Neutrophil (primary cell): ENCODE data around the gene GPR108.

Experiments used
- H3K27ac ChIP-seq: fragments of 200-600 bp; sonication (generic); 2 replicates; pipeline ENCODE4 v1.5.1; 2016; ENCODE audit warnings: mild to moderate bottlenecking, moderate library complexity
- H3K27me3 ChIP-seq: fragments of 200-600 bp; sonication (generic); 2 replicates; pipeline ENCODE4 v1.6.0; 2016; ENCODE audit warnings: mild to moderate bottlenecking
- H3K36me3 ChIP-seq: fragments of 200-600 bp; sonication (generic); 2 replicates; pipeline ENCODE4 v1.5.1; 2017
- H3K4me1 ChIP-seq, 2 experiments: fragments of 200-600 bp in 1 of 2; sonication (generic) in 1 of 2; 1 replicate in 1 of 2; 2 replicates in 1 of 2; pipeline versions ENCODE4 v1.5.1 to v1.6.1; 2013 to 2016; ENCODE audit warnings: low read depth in 1 of 2, low read length in 1 of 2, mild to moderate bottlenecking in 1 of 2, moderate library complexity in 1 of 2; ENCODE audit not compliant: control insufficient read depth in 1 of 2, insufficient read depth in 1 of 2
- H3K4me3 ChIP-seq, 2 experiments: fragments of 200-600 bp in 1 of 2; sonication (generic) in 1 of 2; 1 replicate in 1 of 2; 2 replicates in 1 of 2; pipeline ENCODE4 v1.5.1; 2013 to 2016; ENCODE audit warnings: low read depth in 1 of 2, low read length in 1 of 2, mild to moderate bottlenecking in 1 of 2, moderate library complexity in 1 of 2
- H3K9me3 ChIP-seq: fragments of 200-600 bp; sonication (generic); 2 replicates; pipeline ENCODE4 v1.5.1; 2016
- CTCF ChIP-seq: fragments of 200-600 bp; sonication (generic); IDR thresholded peaks from 2 replicates; pipeline ENCODE4 v1.5.1; 2016; ENCODE audit warnings: antibody characterized with exemption

Gene GPR108

GRCh38 chr19:6696239-6696820 is 41.0 kb downstream of the GPR108 start:
- Histone ChIP-seq H3K4me3 (no peak overlapping the region), H3K27ac (no peak overlapping the region), H3K36me3 (no peaks in the 10 kb centered on the region), H3K9me3 (no peaks in the 10 kb centered on the region), H3K4me1 (no peaks in the 10 kb centered on the region), H3K27me3 (peaks cover 11% of the 10 kb centered on the region)
- no peak for TF ChIP-seq CTCF

DNA sequence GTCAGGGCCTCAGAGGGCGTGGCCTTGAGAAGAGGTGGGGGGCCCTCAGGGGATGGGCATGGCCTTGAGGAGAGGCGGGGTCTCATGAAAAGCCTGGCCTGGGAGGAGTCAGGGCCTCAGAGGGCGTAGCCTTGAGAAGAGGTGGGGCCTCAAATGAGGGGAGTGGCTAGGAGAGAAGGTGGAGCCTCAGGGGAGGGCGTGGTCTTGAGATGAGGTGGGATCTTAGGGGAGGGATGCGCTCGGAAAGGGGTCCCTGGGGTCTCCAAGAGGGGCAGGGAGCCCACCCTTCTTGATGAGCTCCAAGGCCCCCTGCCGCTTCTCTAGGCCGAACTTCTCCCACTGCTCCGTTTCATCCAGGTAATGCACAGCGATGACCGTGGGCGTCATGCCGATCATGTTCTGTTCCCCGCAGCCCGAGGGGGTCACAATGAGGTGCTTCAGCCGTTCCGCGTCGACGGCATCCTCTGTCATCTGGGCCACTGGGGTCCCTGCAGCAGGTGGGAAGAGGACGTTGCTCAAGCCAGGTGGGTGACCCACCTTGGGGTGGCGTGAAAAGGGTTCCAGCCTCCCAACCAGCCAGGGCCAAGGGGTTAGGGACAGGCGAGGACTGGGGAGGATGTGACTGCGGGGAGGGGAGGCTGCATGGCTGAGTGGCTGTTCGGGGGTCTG is 43.1 kb downstream of the GPR108 start:
- Histone ChIP-seq H3K4me1 (no peaks in the 10 kb centered on the region), H3K27me3 (peaks cover 21% of the 10 kb centered on the region), H3K27ac (no peak overlapping the region), H3K36me3 (no peaks in the 10 kb centered on the region), H3K4me3 (no peak overlapping the region), H3K9me3 (no peaks in the 10 kb centered on the region)
- no peak for TF ChIP-seq CTCF

DNA sequence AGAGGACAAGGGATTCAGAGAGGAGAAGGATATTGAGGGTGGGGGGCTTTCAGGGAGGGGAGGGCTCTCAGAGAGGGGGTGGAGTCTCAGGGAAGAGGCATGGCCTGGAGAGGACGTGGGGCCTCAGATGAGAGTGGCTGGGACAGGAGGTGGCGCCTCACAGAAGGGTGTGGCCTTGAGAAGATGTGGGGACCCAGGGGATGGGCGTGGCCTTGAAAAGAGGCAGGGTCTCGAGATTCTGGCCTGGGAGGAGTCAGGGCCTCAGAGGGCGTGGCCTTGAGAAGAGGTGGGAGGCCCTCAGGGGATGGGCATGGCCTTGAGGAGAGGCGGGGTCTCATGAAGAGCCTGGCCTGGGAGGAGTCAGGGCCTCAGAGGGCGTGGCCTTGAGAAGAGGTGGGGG is 43.7 kb downstream of the GPR108 start:
- H3K36me3 ChIP-seq, result no peaks in the 10 kb centered on the region
- peaks cover 20% of the 10 kb centered on the region for H3K27me3 ChIP-seq
- no peaks in the 10 kb centered on the region for H3K4me1 ChIP-seq
- no peak for TF ChIP-seq CTCF
- no peak overlapping the region for H3K4me3 ChIP-seq
- H3K27ac ChIP-seq, result no peak overlapping the region
- H3K9me3 ChIP-seq, result no peaks in the 10 kb centered on the region

GRCh38 chr19:6693056-6693471 is 44.3 kb downstream of the GPR108 start:
- Histone ChIP-seq H3K36me3 (no peaks in the 10 kb centered on the region), H3K4me1 (no peaks in the 10 kb centered on the region), H3K27me3 (peaks cover 13% of the 10 kb centered on the region), H3K27ac (no peak overlapping the region), H3K9me3 (no peaks in the 10 kb centered on the region), H3K4me3 (no peak overlapping the region)
- no peak for TF ChIP-seq CTCF

DNA sequence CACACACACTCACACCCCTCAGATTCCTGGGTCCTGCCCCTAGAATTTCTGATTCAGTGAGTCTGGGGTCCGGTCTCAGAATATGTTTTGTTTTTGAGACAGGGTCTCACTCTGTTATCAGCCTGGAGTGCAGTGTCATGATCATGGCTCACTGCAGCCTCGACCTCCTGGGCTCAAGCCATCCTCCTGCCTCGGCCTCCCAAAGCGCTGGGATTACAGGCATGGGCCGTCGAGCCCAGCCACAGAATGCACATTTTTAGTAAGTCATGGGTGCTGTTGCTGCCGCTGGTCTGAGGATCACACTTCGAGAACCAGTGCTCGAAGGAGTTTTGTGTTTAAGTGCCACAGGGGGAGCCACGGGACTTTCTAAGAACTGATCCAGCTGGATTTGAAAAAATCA is 45.4 kb downstream of the GPR108 start:
- Histone ChIP-seq H3K27me3 (peaks cover 12% of the 10 kb centered on the region), H3K4me3 (no peak overlapping the region), H3K4me1 (no peaks in the 10 kb centered on the region), H3K27ac (no peak overlapping the region), H3K9me3 (no peaks in the 10 kb centered on the region), H3K36me3 (no peaks in the 10 kb centered on the region)
- no peak for TF ChIP-seq CTCF
